Smooth muscle cell (in vitro differentiated cells): ENCODE measurements around the gene OMP. TPM values are rescaled to one million over a fixed set of nuclear protein-coding genes. Genes with fewer than 3 reads are reported as not detected.

Experiments used
- DNase-seq: peaks from one replicate; lab custom pipeline; 2025; ENCODE audit not compliant: unreplicated experiment; lab: John Stamatoyannopoulos, UW
- H2AFZ ChIP-seq: fragments of 200-600 bp; sonication (generic); 2 replicates; pipeline ENCODE4 v1.6.0; 2016; ENCODE audit warnings: antibody characterized with exemption, low read depth, mild to moderate bottlenecking
- H3F3A ChIP-seq: fragments of 200-600 bp; sonication (generic); 2 replicates; pipeline ENCODE4 v1.6.0; 2017; ENCODE audit warnings: antibody characterized with exemption, low read depth
- H3K27ac ChIP-seq: fragments of 200-600 bp; sonication (generic); 2 replicates; pipeline ENCODE4 v1.5.1; 2016; ENCODE audit warnings: low read depth, mild to moderate bottlenecking
- H3K27me3 ChIP-seq: fragments of 200-600 bp; sonication (generic); 2 replicates; pipeline ENCODE4 v1.6.1; 2016; ENCODE audit warnings: low read depth, mild to moderate bottlenecking
- H3K36me3 ChIP-seq: fragments of 200-600 bp; sonication (generic); 2 replicates; pipeline ENCODE4 v1.5.1; 2016; ENCODE audit warnings: low read depth
- H3K4me1 ChIP-seq: fragments of 200-600 bp; sonication (generic); 2 replicates; pipeline ENCODE4 v1.5.1; 2016; ENCODE audit warnings: low read depth
- H3K4me2 ChIP-seq: fragments of 200-600 bp; sonication (generic); 2 replicates; pipeline ENCODE4 v1.6.0; 2016; ENCODE audit warnings: mild to moderate bottlenecking
- H3K4me3 ChIP-seq: fragments of 200-600 bp; sonication (generic); 2 replicates; pipeline ENCODE4 v1.5.1; 2016; ENCODE audit warnings: mild to moderate bottlenecking
- H3K79me2 ChIP-seq: fragments of 200-600 bp; sonication (generic); 2 replicates; pipeline ENCODE4 v1.6.0; 2016; ENCODE audit warnings: low read depth, mild to moderate bottlenecking
- H3K9ac ChIP-seq: fragments of 200-600 bp; sonication (generic); 2 replicates; pipeline ENCODE4 v1.6.0; 2016; ENCODE audit warnings: low read depth
- H3K9me3 ChIP-seq: fragments of 200-600 bp; sonication (generic); replicated peaks from 2 replicates; pipeline ENCODE4 v1.5.1; 2016; ENCODE audit warnings: low read depth
- H4K20me1 ChIP-seq: fragments of 200-600 bp; sonication (generic); 2 replicates; pipeline ENCODE4 v1.6.0; 2016; ENCODE audit warnings: low read depth
- CTCF ChIP-seq: fragments of 200-600 bp; sonication (generic); IDR thresholded peaks from 2 replicates; pipeline ENCODE4 v1.5.1; 2017; ENCODE audit warnings: borderline replicate concordance, mild to moderate bottlenecking, antibody characterized with exemption; ENCODE audit not compliant: insufficient read depth, poor library complexity, severe bottlenecking
- WGBS: methylation state at CpG from one replicate; pipeline ENCODE4 v1.1.7; 2016; ENCODE audit warnings: low lambda C conversion rate; 5-methylcytosine and 5-hydroxymethylcytosine counted together
- polyA plus RNA-seq: library from polyadenylated mRNA; unstranded; fragments of >200 nt; fragmentation: Nextera tagmentation; extraction: Ambion mirVana; gene quantifications from 2 replicates; pipeline ENCODE4 v1.2.1, GENCODE V29; 2016
- total RNA-seq: library from RNA; depleted of rRNA; stranded (reverse); fragments of >200 nt; gene quantifications from 2 replicates; pipeline ENCODE4 v1.2.3, GENCODE V29; 2014

The OMP gene
- total and polyA plus RNA-seq, 2 experiments from 2014 or later: not detected

GRCh38 chr11:77074626-77075221 is 27.9 kb upstream of the OMP start:
- no peak for DNase-seq
- Histone ChIP-seq H3K27ac (peak overlapping the region; percentile 90), H3K79me2 (peaks cover 16% of the 10 kb centered on the region), H3F3A (no peaks in the 10 kb centered on the region), H3K4me3 (no peak overlapping the region), H4K20me1 (no peaks in the 10 kb centered on the region), H3K27me3 (no peaks in the 10 kb centered on the region), H3K36me3 (no peaks in the 10 kb centered on the region), H3K9me3 (peaks cover 3% of the 10 kb centered on the region), H2AFZ (no peak overlapping the region), H3K4me2 (no peak overlapping the region), H3K9ac (no peak overlapping the region), H3K4me1 (no peaks in the 10 kb centered on the region)
- TF ChIP-seq CTCF: no peak
- WGBS: 80% methylated on average over 15 of the region's 15 CpGs

GRCh38 chr11:77075425-77075905 is 27.2 kb upstream of the OMP start:
- no peak overlapping the region for H3K4me3 ChIP-seq
- H3K9ac ChIP-seq: no peak overlapping the region
- H3F3A ChIP-seq: no peaks in the 10 kb centered on the region
- H4K20me1 ChIP-seq: no peaks in the 10 kb centered on the region
- H3K36me3 ChIP-seq: no peaks in the 10 kb centered on the region
- peaks cover 3% of the 10 kb centered on the region for H3K9me3 ChIP-seq
- peaks cover 21% of the 10 kb centered on the region for H3K79me2 ChIP-seq
- no peak overlapping the region for H3K27ac ChIP-seq
- DNase-seq: no peak
- H3K4me1 ChIP-seq: no peaks in the 10 kb centered on the region
- H3K4me2 ChIP-seq: no peak overlapping the region
- 92% methylated on average over 5 of the region's 5 CpGs for WGBS
- TF ChIP-seq CTCF: no peak
- no peak overlapping the region for H2AFZ ChIP-seq
- H3K27me3 ChIP-seq: no peaks in the 10 kb centered on the region

- 96% methylated on average over 2 of the region's 2 CpGs for WGBS
- H3K9me3 ChIP-seq: peaks cover 3% of the 10 kb centered on the region
- peaks cover 8% of the 10 kb centered on the region for H4K20me1 ChIP-seq
- DNase-seq: no peak
- no peak overlapping the region for H3K4me2 ChIP-seq
- no peak overlapping the region for H3K27ac ChIP-seq
- H3K9ac ChIP-seq: no peak overlapping the region
- no peaks in the 10 kb centered on the region for H3K4me1 ChIP-seq
- no peak overlapping the region for H2AFZ ChIP-seq
- no peaks in the 10 kb centered on the region for H3K36me3 ChIP-seq
- H3K27me3 ChIP-seq: no peaks in the 10 kb centered on the region
- H3K79me2 ChIP-seq: peaks cover 28% of the 10 kb centered on the region
- H3K4me3 ChIP-seq: no peak overlapping the region
- no peaks in the 10 kb centered on the region for H3F3A ChIP-seq
- TF ChIP-seq CTCF: no peak
Measured at GRCh38 chr11:77079666-77080065, 23.0 kb upstream of the OMP start.

- Histone ChIP-seq H3K27me3 (no peaks in the 10 kb centered on the region), H3K4me2 (no peak overlapping the region), H4K20me1 (peaks cover 8% of the 10 kb centered on the region), H3F3A (no peaks in the 10 kb centered on the region), H3K27ac (no peak overlapping the region), H3K9ac (no peak overlapping the region), H3K4me1 (no peaks in the 10 kb centered on the region), H2AFZ (no peak overlapping the region), H3K9me3 (peaks cover 3% of the 10 kb centered on the region), H3K36me3 (no peaks in the 10 kb centered on the region), H3K79me2 (peaks cover 28% of the 10 kb centered on the region), H3K4me3 (no peak overlapping the region)
- no peak for DNase-seq
- 87% methylated on average over 2 of the region's 2 CpGs for WGBS
- TF ChIP-seq CTCF: no peak
Measured at GRCh38 chr11:77080643-77081210, 21.9 kb upstream of the OMP start.
